Thoracic aorta (tissue), 2 donors: ENCODE results near the gene SAMD8. TPM values are rescaled to one million over a fixed set of nuclear protein-coding genes. Genes with fewer than 3 reads are reported as not detected.

Experiments
- ATAC-seq: fragments of 150-250 bp; one replicate; pipeline ENCODE4 v1.8.0; 2017; ENCODE audit warnings: low read depth; ENCODE audit not compliant: insufficient number of reproducible peaks, low FRiP score
- DNase-seq: peaks from one replicate; pipeline ENCODE4 v3.0.0-alpha.2; 2020; ENCODE audit warnings: low spot score
- H3K27ac ChIP-seq, 2 donors: fragments of 200-600 bp; sonication (generic); 1 replicate in 1 of 2; 2 replicates in 1 of 2; pipeline ENCODE4 v1.5.1; 2016; ENCODE audit warnings: mild to moderate bottlenecking in 2 of 2, moderate library complexity in 2 of 2
- H3K27me3 ChIP-seq: fragments of 200-600 bp; sonication (generic); replicated peaks from 2 replicates; pipeline ENCODE4 v1.6.0; 2016; ENCODE audit warnings: mild to moderate bottlenecking; ENCODE audit not compliant: insufficient read depth
- H3K36me3 ChIP-seq: fragments of 200-600 bp; sonication (generic); one replicate; pipeline ENCODE4 v1.5.1; 2016
- H3K4me1 ChIP-seq, 2 donors: fragments of 200-600 bp; sonication (generic); 1 replicate in 1 of 2; 2 replicates in 1 of 2; pipeline versions ENCODE4 v1.5.1 to v1.6.0; 2016; ENCODE audit warnings: low read depth in 2 of 2, mild to moderate bottlenecking in 1 of 2; ENCODE audit not compliant: control insufficient read depth in 1 of 2
- H3K4me3 ChIP-seq: fragments of 200-600 bp; sonication (generic); 2 replicates; pipeline ENCODE4 v1.5.1; 2016; ENCODE audit warnings: mild to moderate bottlenecking
- H3K9me3 ChIP-seq: fragments of 200-600 bp; sonication (generic); 2 replicates; pipeline ENCODE4 v1.5.1; 2016
- CTCF ChIP-seq: fragments of 200-600 bp; sonication (generic); IDR thresholded peaks from one replicate; pipeline ENCODE4 v1.5.1; 2019; ENCODE audit warnings: antibody characterized with exemption
- total RNA-seq, 2 donors: library from RNA; depleted of rRNA; stranded (reverse); fragments of >200 nt; gene quantifications; one replicate each; pipeline versions ENCODE4 v1.1.0 to v1.2.3, GENCODE V29; 2016

SAMD8 gene
- total RNA-seq, 2 donors from 2014 or later, result 22.7 to 51.5 TPM

GRCh38 chr10:75070961-75071428 is 40.5 kb upstream of the SAMD8 start:
- Histone ChIP-seq H3K4me1 (peaks cover 0 to 4% of the 10 kb centered on the region in 2 donors), H3K27ac (no peak overlapping the region), H3K4me3 (no peak overlapping the region), H3K36me3 (no peaks in the 10 kb centered on the region), H3K9me3 (no peaks in the 10 kb centered on the region), H3K27me3 (no peaks in the 10 kb centered on the region)
- no peak for DNase-seq
- no peak for TF ChIP-seq CTCF
- no peak for ATAC-seq

- Histone ChIP-seq H3K27ac (no peak overlapping the region), H3K4me1 (peaks cover 0 to under 1% of the 10 kb centered on the region in 2 donors), H3K27me3 (no peaks in the 10 kb centered on the region), H3K36me3 (no peaks in the 10 kb centered on the region), H3K4me3 (no peak overlapping the region), H3K9me3 (no peaks in the 10 kb centered on the region)
- no peak for ATAC-seq
- no peak for DNase-seq
- TF ChIP-seq CTCF, result no peak
Measured at GRCh38 chr10:75071756-75072155, 39.7 kb upstream of the SAMD8 start.

GRCh38 chr10:75072727-75073126 is 38.7 kb upstream of the SAMD8 start:
- TF ChIP-seq CTCF, result no peak
- H3K4me3 ChIP-seq, result no peak overlapping the region
- no peak for ATAC-seq

GRCh38 chr10:75073442-75073841 is 38.0 kb upstream of the SAMD8 start:
- Histone ChIP-seq H3K4me1 (no peaks in the 10 kb centered on the region), H3K4me3 (no peak overlapping the region), H3K36me3 (no peaks in the 10 kb centered on the region), H3K27me3 (no peaks in the 10 kb centered on the region), H3K9me3 (no peaks in the 10 kb centered on the region), H3K27ac (no peak overlapping the region)
- no peak for TF ChIP-seq CTCF
- ATAC-seq, result no peak
- no peak for DNase-seq

More at GRCh38 chr10:75072727-75073126, 38.7 kb upstream of the SAMD8 start:
- no peak overlapping the region for H3K27ac ChIP-seq
- H3K9me3 ChIP-seq, result no peaks in the 10 kb centered on the region
- H3K27me3 ChIP-seq, result no peaks in the 10 kb centered on the region
- no peak for DNase-seq
- no peaks in the 10 kb centered on the region for H3K4me1 ChIP-seq
- H3K36me3 ChIP-seq, result no peaks in the 10 kb centered on the region

- no peak overlapping the region for H3K27ac ChIP-seq
- no peak for DNase-seq
- no peak for TF ChIP-seq CTCF
- no peaks in the 10 kb centered on the region for H3K9me3 ChIP-seq
- H3K36me3 ChIP-seq, result no peaks in the 10 kb centered on the region
- H3K27me3 ChIP-seq, result no peaks in the 10 kb centered on the region
- H3K4me3 ChIP-seq, result no peak overlapping the region
- H3K4me1 ChIP-seq, result no peaks in the 10 kb centered on the region
- no peak for ATAC-seq
Measured at GRCh38 chr10:75074711-75075445, 36.6 kb upstream of the SAMD8 start.
